Neural progenitor cell (in vitro differentiated cells): Measurements from ENCODE around the gene CSTF1. TPM values are rescaled to one million over a fixed set of nuclear protein-coding genes. Genes with fewer than 3 reads are reported as not detected.

Experiments
- DNase-seq: peaks from one replicate; pipeline ENCODE4 v3.0.0-alpha.2; 2016; ENCODE audit warnings: low spot score
- H2AFZ ChIP-seq: fragments of 200-600 bp; sonication (generic); replicated peaks from 2 replicates; pipeline ENCODE4 v1.6.1; 2016; ENCODE audit warnings: antibody characterized with exemption
- H3F3A ChIP-seq: fragments of 200-600 bp; sonication (generic); 2 replicates; pipeline ENCODE4 v1.6.1; 2016; ENCODE audit warnings: antibody characterized with exemption, low read depth
- H3K27ac ChIP-seq: fragments of 200-600 bp; sonication (generic); 2 replicates; pipeline ENCODE4 v1.5.1; 2016; ENCODE audit warnings: mild to moderate bottlenecking
- H3K27me3 ChIP-seq: fragments of 200-600 bp; sonication (generic); 2 replicates; pipeline ENCODE4 v1.6.1; 2016; ENCODE audit warnings: mild to moderate bottlenecking, moderate library complexity
- H3K36me3 ChIP-seq: fragments of 200-600 bp; sonication (generic); 2 replicates; pipeline ENCODE4 v1.5.1; 2016
- H3K4me1 ChIP-seq: fragments of 200-600 bp; sonication (generic); 2 replicates; pipeline ENCODE4 v1.6.1; 2016; ENCODE audit warnings: mixed run types
- H3K4me2 ChIP-seq: fragments of 200-600 bp; sonication (generic); 2 replicates; pipeline ENCODE4 v1.6.1; 2016
- H3K4me3 ChIP-seq: fragments of 200-600 bp; sonication (generic); 2 replicates; pipeline ENCODE4 v1.5.1; 2016
- H3K79me2 ChIP-seq: fragments of 200-600 bp; sonication (generic); 2 replicates; pipeline ENCODE4 v1.6.1; 2016; ENCODE audit warnings: low read depth
- H3K9ac ChIP-seq: fragments of 200-600 bp; sonication (generic); 2 replicates; pipeline ENCODE4 v1.6.1; 2016
- H3K9me3 ChIP-seq: fragments of 200-600 bp; sonication (generic); 2 replicates; pipeline ENCODE4 v1.5.1; 2016; ENCODE audit warnings: low read depth
- H4K20me1 ChIP-seq: fragments of 200-600 bp; sonication (generic); 2 replicates; pipeline ENCODE4 v1.6.1; 2016; ENCODE audit warnings: low read depth
- H3K27ac Mint-ChIP-seq: 3 replicates; pipeline ENCODE4 v1.8.0; 2021; ENCODE audit warnings: mixed read lengths
- H3K27me3 Mint-ChIP-seq: 2 replicates; pipeline ENCODE4 v1.8.0; 2022; ENCODE audit warnings: low read depth, mild to moderate bottlenecking, inconsistent platforms, moderate library complexity, mixed read lengths; ENCODE audit not compliant: insufficient read depth
- H3K36me3 Mint-ChIP-seq: 3 replicates; pipeline ENCODE4 v1.8.0; 2021; ENCODE audit warnings: mixed read lengths
- H3K4me1 Mint-ChIP-seq: 3 replicates; pipeline ENCODE4 v1.8.0; 2021; ENCODE audit warnings: mixed read lengths
- H3K4me3 Mint-ChIP-seq: 3 replicates; pipeline ENCODE4 v1.8.0; 2021; ENCODE audit warnings: mild to moderate bottlenecking, moderate library complexity, mixed read lengths
- H3K9me3 Mint-ChIP-seq: 3 replicates; pipeline ENCODE4 v1.8.0; 2020; ENCODE audit warnings: mixed read lengths
- CTCF ChIP-seq: fragments of 200-600 bp; sonication (generic); IDR thresholded peaks from 2 replicates; pipeline ENCODE4 v1.5.1; 2017; ENCODE audit warnings: antibody characterized with exemption, mild to moderate bottlenecking
- EZH2 ChIP-seq: fragments of 200-600 bp; sonication (generic); IDR thresholded peaks from 2 replicates; pipeline ENCODE4 v1.6.1; 2017; ENCODE audit warnings: antibody characterized with exemption, mild to moderate bottlenecking, moderate library complexity
- EZH2phosphoT487 ChIP-seq: fragments of 200-600 bp; sonication (generic); IDR thresholded peaks from 2 replicates; pipeline ENCODE4 v1.6.1; 2017; ENCODE audit warnings: antibody characterized with exemption
- total RNA-seq: library from RNA; depleted of rRNA; stranded (reverse); fragments of >200 nt; gene quantifications from 2 replicates; pipeline ENCODE4 v1.2.3, GENCODE V29; 2015; ENCODE audit warnings: low replicate concordance

Gene CSTF1
- total RNA-seq, 1 donor from 2014 or later, result 87.2 TPM

DNA sequence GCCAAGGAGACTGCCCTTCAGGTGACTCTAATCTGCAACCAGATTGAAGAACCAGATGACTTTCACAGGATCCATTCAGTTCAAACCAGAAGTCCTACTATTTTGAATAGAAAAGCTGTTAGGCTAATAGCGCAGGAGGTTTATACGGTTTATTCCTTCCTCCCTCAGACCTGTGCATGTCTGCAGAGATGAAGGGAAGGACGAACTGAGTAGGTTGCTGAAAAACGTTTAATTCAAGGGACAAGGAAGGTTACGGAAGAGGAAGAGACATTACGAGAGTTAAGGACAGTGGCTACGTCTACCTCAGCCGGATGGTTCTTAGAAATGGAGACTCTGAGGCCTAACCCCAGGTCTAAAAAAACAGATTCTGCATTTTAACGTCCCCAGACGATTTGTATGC is 1.4 kb upstream of the CSTF1 start:
- Mint-ChIP-seq H3K36me3 (peaks cover 32% of the 10 kb centered on the region), H3K27me3 (no peaks in the 10 kb centered on the region), H3K4me3 (no peak overlapping the region), H3K27ac (no peak overlapping the region), H3K4me1 (peaks cover 32% of the 10 kb centered on the region), H3K9me3 (no peaks in the 10 kb centered on the region)
- Histone ChIP-seq H3K27me3 (no peaks in the 10 kb centered on the region), H4K20me1 (peaks cover 60% of the 10 kb centered on the region), H3K9me3 (no peaks in the 10 kb centered on the region), H2AFZ (no peak overlapping the region), H3K4me3 (peak overlapping the region; percentile 73), H3K4me1 (peaks cover 21% of the 10 kb centered on the region), H3K36me3 (peaks cover 10% of the 10 kb centered on the region), H3K79me2 (peaks cover 96% of the 10 kb centered on the region), H3K9ac (peak overlapping the region; percentile 53), H3K4me2 (peak overlapping the region; percentile 90), H3K27ac (no peak overlapping the region), H3F3A (peaks cover 7% of the 10 kb centered on the region)
- no peak for TF ChIP-seq EZH2
- no peak for DNase-seq

DNA sequence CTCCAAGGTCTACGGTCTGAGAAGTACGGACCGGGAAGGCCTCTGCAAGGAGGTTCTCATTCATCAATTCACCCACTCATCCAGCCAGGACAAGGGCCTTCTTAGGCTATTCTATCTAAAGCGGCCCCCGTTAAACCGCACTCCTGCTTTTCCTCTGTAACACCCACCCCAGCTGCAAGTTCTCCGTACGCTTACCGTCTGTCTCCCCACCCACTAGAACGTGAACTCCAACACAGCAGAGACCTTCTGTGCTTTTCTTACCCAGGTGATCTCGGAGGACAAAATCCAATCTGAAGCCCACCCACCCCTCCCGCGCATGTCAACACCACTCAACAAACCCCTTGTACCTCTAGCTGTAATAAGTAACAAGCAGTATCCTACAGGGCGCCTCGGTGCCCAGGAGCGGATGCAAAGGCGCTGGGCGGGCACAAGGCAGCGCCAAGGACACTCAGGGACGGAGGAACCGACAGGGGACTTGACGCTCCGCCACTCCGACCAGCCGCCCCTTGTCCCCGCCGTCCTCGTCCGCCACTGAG is 781 bp upstream of the CSTF1 start:
- H3K27me3 Mint-ChIP-seq, result no peaks in the 10 kb centered on the region
- H3K4me3 Mint-ChIP-seq, result no peak overlapping the region
- Histone ChIP-seq H3K27ac (no peak overlapping the region), H3K79me2 (peaks cover 94% of the 10 kb centered on the region), H3K27me3 (no peaks in the 10 kb centered on the region), H3F3A (peaks cover 7% of the 10 kb centered on the region), H3K9ac (peak overlapping the region; percentile 53), H4K20me1 (peaks cover 54% of the 10 kb centered on the region), H3K4me2 (peak overlapping the region; percentile 90), H3K36me3 (peaks cover 10% of the 10 kb centered on the region), H3K4me3 (peak overlapping the region; percentile 73), H3K9me3 (no peaks in the 10 kb centered on the region), H3K4me1 (peaks cover 21% of the 10 kb centered on the region), H2AFZ (peak overlapping the region; percentile 64)
- H3K27ac Mint-ChIP-seq, result no peak overlapping the region
- no peaks in the 10 kb centered on the region for H3K9me3 Mint-ChIP-seq
- TF ChIP-seq CTCF (no peak), EZH2phosphoT487 (no peak), EZH2 (no peak)
- H3K36me3 Mint-ChIP-seq, result peaks cover 30% of the 10 kb centered on the region
- no peak for DNase-seq
- peaks cover 32% of the 10 kb centered on the region for H3K4me1 Mint-ChIP-seq

DNA sequence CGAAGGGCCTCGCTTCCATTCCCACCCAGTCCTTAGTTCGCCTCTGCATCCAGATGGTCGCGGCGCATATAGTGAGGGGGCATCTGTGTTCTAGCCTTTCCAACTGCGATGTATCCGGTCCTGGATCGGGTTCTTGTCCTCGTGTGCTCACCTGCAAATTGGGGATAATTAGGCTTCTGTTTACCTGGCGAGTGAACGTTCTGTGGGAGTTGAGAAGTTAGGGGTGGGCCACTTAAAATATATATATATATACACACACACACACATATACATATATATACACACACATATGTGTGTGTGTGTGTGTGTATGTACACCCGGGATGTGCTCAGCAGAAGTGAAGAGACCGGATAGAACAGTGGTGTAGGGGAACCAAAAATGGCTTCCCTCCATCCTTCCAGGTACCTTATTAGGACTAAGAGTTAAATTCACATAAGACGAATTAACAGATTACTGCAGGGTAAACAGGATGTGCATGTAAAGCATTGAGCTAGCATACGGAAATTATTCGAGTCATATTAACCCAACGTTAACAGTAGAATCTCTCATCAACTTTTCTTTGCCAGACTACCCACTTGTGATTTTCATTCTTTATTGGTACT is 537 bp downstream of the CSTF1 start:
- Histone ChIP-seq H3F3A (peaks cover 19% of the 10 kb centered on the region), H3K27me3 (no peaks in the 10 kb centered on the region), H3K9me3 (no peaks in the 10 kb centered on the region), H3K4me1 (peaks cover 21% of the 10 kb centered on the region), H3K4me2 (peak overlapping the region; percentile 90), H3K27ac (no peak overlapping the region), H2AFZ (peak overlapping the region; percentile 64), H3K36me3 (peaks cover 16% of the 10 kb centered on the region), H4K20me1 (peaks cover 42% of the 10 kb centered on the region), H3K4me3 (peak overlapping the region; percentile 73), H3K9ac (peak overlapping the region; percentile 60), H3K79me2 (peaks cover 84% of the 10 kb centered on the region)
- H3K27me3 Mint-ChIP-seq, result no peaks in the 10 kb centered on the region
- no peak for TF ChIP-seq EZH2phosphoT487
- peak; percentile 13 for TF ChIP-seq EZH2
- no peak for TF ChIP-seq CTCF
- H3K4me1 Mint-ChIP-seq, result peaks cover 32% of the 10 kb centered on the region
- peaks cover 35% of the 10 kb centered on the region for H3K36me3 Mint-ChIP-seq
- H3K4me3 Mint-ChIP-seq, result no peak overlapping the region
- DNase-seq, result no peak
- peak overlapping the region; percentile 26 for H3K27ac Mint-ChIP-seq
- H3K9me3 Mint-ChIP-seq, result no peaks in the 10 kb centered on the region

- Mint-ChIP-seq H3K4me3 (no peak overlapping the region), H3K9me3 (no peaks in the 10 kb centered on the region), H3K27ac (no peak overlapping the region), H3K4me1 (peaks cover 32% of the 10 kb centered on the region), H3K36me3 (peaks cover 31% of the 10 kb centered on the region), H3K27me3 (no peaks in the 10 kb centered on the region)
- Histone ChIP-seq H3K9ac (peak overlapping the region; percentile 60), H3K9me3 (no peaks in the 10 kb centered on the region), H3K36me3 (peaks cover 16% of the 10 kb centered on the region), H2AFZ (no peak overlapping the region), H4K20me1 (peaks cover 39% of the 10 kb centered on the region), H3K4me3 (peak overlapping the region; percentile 73), H3K79me2 (peaks cover 77% of the 10 kb centered on the region), H3K4me1 (peaks cover 21% of the 10 kb centered on the region), H3K4me2 (peak overlapping the region; percentile 90), H3F3A (peaks cover 26% of the 10 kb centered on the region), H3K27ac (no peak overlapping the region), H3K27me3 (no peaks in the 10 kb centered on the region)
- TF ChIP-seq EZH2phosphoT487 (no peak), CTCF (no peak), EZH2 (no peak)
- no peak for DNase-seq
These were observed 1.2 kb downstream of the CSTF1 start for GRCh38 chr20:56393653-56394052.
